HS-27A (cell line): Measurements from ENCODE around the gene STKLD1.
"Not testable (repeated sequence)": the region's sequence is repeated elsewhere in the genome, so short reads cannot be mapped to it uniquely, and the experiment has no call there.

Experiments
- DNase-seq: peaks from one replicate; pipeline ENCODE4 v3.0.0-alpha.2; 2012; ENCODE audit warnings: low read depth, missing footprints

STKLD1 gene

DNA sequence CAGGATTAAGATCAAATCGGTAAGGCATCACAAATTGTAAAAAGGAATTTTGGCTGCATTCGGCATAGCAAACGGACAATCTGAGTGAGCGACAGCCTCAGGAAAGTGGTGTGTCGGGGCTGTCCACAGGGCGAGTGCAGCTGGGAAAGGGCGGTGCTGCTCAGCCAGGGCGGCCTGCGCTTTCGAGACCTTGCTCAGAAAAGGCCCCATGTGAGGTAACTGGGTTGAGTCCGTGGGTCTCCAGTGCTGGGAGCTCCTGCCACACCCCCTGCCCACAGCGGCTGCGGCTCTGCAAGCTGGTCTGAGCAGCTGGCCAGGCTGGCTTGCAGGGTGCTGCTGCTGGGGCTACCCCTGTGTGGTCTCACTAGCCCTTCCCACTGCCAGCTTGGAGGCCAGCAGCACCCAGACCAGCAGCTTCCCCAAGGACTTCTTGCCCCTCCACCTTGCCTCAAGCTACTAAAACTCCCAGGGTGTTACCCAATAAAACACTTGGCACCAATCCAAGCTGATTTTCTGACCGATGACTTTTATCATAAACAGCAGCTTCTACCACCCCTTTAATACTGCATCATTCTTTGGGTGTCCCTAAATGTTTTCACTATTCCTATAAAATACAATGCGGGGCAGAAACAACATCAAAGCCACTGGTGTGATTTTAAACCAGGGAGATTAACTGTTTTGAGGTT, 13.7 kb upstream of the STKLD1 start:
- DNase-seq, result no peak

GRCh38 chr9:133366435-133366834, 9.7 kb upstream of the STKLD1 start:
- DNase-seq, result no peak

DNA sequence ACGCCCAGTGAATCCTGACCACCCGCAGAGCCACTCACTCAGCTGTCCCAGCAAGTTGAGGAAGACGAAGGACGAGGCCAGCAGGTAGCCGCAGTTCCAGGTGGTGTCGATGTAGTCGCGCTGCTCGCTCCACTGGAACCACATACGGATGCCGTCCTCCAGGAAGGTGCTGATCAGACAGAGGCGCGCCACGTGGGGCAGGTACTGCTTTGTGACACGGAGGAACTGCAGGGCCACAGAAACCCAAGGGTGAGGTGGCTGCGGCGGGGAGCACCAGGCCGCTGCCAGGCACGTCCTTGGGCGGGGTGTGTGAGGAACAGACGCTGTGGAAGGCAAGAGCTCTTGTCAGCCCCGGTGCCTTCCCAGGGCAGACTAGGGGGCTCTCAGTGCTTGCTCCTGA, 8.9 kb upstream of the STKLD1 start:
- no peak for DNase-seq

- no peak for DNase-seq
Measured at GRCh38 chr9:133367778-133368177, 8.4 kb upstream of the STKLD1 start.

GRCh38 chr9:133368249-133368881, 7.8 kb upstream of the STKLD1 start:
- no peak for DNase-seq

DNA sequence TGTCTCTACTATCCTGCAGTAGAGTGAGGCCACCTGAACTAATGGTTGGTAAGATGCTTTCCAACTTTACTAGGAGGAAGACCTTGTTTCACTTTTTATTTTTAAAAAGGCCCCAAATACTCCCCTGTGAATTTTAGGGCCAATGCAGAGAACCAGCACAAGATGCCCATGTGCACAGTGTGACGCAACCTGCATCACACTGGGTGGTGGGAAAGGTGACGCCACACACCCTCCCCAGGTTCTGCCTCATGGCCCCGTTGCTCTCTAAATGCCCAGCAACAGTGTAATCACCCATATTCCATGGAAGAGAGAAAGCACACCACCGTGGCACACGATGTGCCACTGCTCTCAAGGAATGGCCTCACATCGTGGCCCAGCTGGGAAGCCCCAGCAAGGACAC, 6.7 kb upstream of the STKLD1 start:
- DNase-seq, result no peak

DNA sequence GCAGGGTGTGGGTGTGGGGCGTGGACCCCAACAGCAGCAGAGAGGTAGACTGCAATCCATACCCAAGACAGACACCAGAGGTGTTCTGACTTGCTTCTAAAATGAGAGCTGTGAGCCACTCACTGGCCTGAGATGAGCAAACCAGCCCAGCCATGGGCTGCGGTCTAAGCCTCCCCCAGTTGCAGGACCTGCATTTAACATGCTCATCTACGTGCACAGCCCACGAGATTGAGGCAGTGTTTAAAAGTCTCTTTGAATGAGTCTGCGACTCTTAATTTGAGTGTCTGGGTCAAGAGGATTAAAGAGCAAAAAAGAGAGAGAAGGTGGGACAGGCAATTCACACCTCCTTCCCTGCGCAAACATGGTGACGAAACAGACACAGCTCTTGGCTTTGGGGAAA, 6.2 kb upstream of the STKLD1 start:
- DNase-seq, result no peak

DNA sequence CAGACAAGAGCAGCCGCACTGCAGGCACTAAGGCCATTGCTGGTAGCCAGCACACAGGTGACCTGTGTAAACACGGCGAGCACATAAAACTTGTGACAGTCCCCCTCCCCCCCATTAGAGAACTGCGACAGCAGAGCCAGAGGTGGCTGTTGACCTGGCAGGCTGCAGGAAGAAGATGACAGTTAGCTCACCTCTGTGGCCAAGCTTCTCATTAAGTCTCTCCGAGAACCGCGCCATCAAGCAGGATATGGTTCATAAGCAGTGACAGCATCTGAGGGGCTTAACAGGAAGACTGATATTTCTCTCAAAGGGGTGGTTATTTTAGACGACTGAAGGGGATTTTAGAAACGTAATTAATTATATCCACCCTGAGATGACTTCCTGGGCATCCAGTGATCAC, 5.5 kb upstream of the STKLD1 start:
- DNase-seq, result no peak

DNA sequence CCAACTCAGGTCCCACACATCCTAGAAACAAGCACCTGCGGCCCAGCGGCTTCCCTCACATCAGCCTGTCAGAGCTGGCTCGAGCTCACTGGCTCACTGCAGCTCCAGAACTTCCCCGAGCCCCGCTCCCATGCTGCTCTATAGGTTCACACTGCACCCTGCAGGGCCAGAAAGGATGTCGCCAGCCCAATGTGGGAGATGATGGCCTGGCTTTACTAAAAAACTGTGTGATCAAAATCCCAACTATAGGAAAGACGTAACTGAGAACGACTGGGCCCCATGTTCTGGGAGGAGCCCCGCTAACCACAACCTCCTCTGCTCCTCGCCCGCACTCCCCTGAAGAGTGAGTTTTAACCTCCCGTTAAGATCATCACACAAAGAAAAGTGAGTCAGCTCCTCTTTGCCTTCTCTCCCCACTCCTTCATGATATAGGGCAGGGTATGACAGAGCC, 4.9 kb upstream of the STKLD1 start:
- DNase-seq, result no peak

DNA sequence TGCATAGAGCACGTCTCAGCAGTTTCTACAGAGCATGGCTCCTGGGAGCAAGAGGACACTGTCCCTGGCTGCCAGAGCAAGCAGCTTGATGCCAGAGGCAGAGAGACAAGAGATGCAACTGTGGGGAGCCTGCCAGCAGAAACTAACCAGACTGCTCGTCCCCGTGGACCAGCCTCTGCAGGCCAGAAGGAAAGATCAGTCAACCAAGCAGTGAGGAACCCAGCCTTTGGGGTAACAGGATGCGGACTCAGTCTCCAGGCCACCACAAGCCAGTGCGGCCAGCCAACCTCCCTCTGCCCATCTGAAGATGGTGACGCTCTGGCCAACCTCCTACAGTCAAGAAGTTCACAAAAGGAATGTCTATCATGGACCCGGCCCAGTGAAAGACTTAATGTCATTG, 4.0 kb upstream of the STKLD1 start:
- no peak for DNase-seq

DNA sequence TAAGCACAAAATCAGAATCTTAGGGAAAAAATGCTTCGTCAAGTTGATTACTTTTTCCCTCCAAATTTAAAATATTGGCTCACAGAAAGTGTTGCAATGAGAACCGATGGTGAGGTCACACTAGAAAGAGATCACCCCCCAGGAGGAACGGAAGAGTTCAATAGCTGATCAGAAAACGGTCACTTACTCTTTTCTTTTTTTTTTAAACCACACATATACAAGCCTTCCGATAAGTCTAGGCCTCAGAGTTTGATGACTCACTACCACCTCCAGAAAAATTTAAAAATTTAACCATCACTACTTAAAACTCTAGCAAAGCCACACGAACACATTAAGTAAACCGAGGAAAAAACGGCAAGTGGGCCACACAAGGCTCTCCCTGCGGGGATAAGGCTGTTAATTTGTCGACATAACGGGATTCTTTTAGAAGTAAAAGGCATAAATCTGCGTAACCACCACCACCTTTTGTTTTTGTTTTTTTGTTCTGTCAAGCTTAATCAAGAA, 1.5 kb upstream of the STKLD1 start:
- DNase-seq, result no peak

DNA sequence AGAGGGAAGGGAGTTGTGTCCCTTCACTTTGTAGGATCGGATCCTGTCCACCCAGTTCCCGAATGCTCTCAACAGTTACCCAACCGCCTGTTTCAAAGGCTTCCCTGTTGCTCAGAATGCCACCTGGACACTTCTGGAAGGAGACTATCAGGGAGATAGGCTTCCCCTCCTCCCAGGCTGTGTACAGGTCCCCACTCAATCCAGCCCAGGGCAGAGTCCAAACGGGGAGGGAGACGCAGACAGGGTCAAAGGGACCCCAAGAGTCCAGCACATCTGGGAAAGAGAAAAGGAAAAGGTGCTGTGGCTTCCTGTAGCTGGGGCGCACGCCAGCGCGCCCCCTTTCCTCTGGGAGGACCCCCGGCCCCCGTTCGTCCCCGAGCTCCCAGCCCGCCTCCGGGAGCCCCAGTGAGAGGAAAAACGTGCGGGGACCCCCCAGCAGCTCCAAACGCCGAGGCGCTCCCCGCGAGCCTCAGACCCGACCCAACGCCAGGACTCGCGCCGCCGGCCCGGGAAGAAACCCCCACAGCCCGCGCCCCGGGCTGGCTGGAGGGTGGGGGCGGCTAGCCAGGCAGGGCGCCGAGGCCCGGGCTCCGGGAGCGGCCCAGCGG, 946 bp upstream of the STKLD1 start:
- DNase-seq, result no peak

DNA sequence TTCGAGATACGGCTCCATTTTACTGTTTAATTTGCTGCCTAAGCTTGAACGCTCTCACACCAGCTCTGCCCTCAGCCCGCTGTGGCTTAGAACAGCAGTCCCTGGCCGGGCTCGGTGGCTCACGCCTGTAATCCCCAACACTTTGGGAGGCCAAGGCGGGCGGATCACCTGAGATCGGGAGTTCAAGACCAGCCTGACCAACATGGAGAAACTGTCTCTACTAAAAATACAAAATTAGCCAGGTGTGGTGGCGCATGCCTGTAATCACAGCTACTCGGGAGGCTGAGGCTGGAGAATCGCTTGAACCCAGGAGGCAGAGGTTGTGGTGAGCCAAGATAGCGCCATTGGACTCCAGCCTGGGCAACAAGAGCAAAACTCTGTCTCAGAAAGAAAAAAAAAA, 1.1 kb downstream of the STKLD1 start:
- DNase-seq, result not testable (repeated sequence)

DNA sequence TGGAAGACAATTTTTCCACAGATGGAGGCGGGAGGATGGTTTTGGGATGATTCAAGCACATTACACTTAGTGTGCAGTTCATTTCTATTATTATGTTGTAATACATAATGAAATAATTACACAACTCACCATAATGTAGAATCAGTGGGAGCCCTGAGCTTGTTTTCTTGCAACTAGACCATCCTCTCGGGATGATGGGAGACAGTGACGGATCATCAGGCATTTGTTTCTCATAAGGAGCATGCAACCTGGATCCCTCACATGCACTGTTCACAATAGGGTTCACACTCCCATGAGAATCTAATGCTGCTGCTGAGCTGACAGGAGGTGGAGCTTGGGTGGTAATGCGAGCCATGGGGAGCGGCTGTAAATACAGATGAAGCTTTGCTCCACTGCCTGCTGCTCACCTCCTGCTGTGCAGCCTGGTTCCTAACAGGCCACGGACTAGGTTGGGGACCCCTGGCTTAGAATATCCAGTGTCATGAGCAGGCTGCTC, 1.6 kb downstream of the STKLD1 start:
- DNase-seq, result no peak

- DNase-seq, result no peak
Measured at GRCh38 chr9:133378408-133378962, 2.3 kb downstream of the STKLD1 start.

GRCh38 chr9:133379153-133380086, 3.3 kb downstream of the STKLD1 start:
- no peak for DNase-seq

DNA sequence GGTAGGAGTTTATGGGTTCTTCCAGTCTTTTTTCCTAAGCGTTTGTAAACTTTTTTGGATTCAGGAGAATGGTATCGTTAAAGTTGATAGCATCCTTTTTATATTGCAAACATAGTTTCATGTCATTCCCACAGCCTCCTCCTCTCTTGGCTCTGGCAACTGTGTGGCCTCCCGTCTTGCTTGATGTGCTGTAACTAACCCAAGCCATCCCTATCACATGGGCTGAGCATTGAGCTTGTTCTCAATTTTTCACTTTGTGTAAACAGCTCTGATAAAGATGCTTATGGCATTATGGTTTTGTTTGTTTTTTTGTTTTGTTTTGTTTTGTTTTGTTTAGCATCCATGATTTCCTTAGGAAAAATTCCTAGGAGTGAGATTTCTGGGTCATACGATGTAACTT, 4.6 kb downstream of the STKLD1 start:
- no peak for DNase-seq

DNA sequence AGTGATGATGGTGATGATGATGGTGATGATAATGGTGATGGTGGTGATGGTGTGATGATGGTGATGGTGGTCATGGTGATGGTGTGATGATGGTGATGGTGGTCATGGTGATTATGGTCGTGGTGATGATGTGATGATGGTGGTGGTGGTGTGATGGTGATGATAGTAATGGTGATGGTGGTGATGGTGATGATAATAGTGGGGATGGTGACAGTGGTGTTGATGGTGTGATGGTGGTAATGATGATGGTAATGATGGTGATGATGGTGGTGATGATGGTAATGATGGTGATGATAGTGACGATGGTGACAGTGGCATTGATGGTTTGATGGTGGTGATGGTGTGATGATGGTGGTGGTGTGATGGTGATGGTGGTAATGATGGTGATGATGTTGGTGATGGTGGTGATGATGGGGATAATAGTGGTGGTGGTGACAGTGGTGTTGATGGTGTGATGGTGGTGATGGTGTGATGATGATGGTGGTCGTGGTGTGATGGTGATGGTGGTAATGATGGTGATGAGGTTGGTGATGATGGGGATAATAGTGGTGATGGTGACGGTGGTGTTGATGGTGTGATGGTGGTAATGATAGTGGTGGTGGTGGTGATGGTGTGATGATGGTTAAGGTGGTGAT, 6.5 kb downstream of the STKLD1 start:
- no peak for DNase-seq

GRCh38 chr9:133383438-133383837, 7.3 kb downstream of the STKLD1 start:
- no peak for DNase-seq

GRCh38 chr9:133384736-133385321, 8.7 kb downstream of the STKLD1 start:
- no peak for DNase-seq

GRCh38 chr9:133385452-133385851, 9.3 kb downstream of the STKLD1 start:
- DNase-seq, result no peak
